Cardiac septum (tissue), 1 donor: ENCODE results near the gene RNASE7. TPM values are rescaled to one million over a fixed set of nuclear protein-coding genes. Genes with fewer than 3 reads are reported as not detected.
"Not testable (repeated sequence)": the region's sequence is repeated elsewhere in the genome, so short reads cannot be mapped to it uniquely, and the experiment has no call there.

Experiments
- DNase-seq: peaks from one replicate; pipeline ENCODE4 v3.0.0-alpha.2; 2020; ENCODE audit warnings: low spot score
- intact Hi-C: fragments of 100-400 bp; cut with DNase I; formaldehyde crosslinking; loops from one replicate; pipeline ENCODE4 v1.14.0; 2022
- total RNA-seq: library from RNA; stranded (reverse); fragmentation: NEBNext Ultra II Directional; extraction: Animal tissue kit (Norgen Biotek cat#: 25700); gene quantifications from one replicate; pipeline ENCODE4 v1.2.1, GENCODE V29; 2021
- donor health status: DM: no; HTN: no; CAD: no.

RNASE7 gene
- total RNA-seq, 1 donor from 2014 or later, result not detected

DNA sequence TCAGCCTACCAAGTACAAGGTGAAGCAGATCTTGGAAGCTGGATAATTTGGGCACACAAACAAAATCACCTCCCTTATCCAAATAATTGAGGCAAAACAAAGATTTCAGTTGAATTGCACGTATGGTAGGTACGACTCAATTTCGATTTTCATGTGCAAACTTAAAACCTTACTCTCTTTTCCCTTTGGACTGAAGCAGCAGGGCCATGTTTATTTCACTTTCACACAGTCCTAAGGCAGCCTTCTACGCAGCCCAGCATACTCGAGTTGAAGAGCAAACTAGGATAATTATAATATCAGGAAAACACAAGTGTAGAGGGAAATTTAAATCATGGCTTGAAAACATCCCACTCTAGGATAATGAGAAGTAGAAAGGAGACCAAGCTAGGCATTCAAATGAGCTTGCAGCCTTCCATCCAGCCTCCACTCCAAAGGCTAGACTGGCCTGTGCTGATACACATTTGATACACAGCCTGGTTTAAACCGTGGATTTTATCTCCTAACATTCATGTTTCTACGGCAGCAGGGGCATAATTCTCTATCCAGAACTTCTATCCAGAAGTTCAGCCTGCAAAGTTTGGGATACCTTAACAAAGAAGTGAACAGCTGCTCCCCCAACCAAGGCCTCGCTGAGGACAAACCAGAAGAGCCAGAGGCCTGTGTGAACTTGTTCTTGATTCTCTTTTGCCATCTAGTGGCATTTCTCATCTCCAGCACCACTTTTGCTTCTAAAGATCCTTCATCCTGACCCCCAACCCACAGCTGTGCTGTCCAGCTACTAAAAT, 2.4 kb upstream of the RNASE7 start:
- DNase-seq, result no peak
- intact Hi-C loops, result loop anchor here (1.0 to 5.0 kb wide), 3 partner anchors 25 to 342 kb away; no protein-coding TSS in a partner anchor

- no peak for DNase-seq
- intact Hi-C loops, result loop anchor here (1.0 to 5.0 kb wide), 2 partner anchors 26 to 183 kb away; no protein-coding TSS in a partner anchor
Observed at GRCh38 chr14:21040370-21040925, 1.7 kb upstream of the RNASE7 start.

- DNase-seq, result not testable (repeated sequence)
- intact Hi-C loops, result loop anchor here (1.0 to 5.0 kb wide), 2 partner anchors 27 to 184 kb away; no protein-coding TSS in a partner anchor
Observed at GRCh38 chr14:21040941-21041340, 1.2 kb upstream of the RNASE7 start.

GRCh38 chr14:21042918-21043317, 756 bp downstream of the RNASE7 start:
- intact Hi-C loops, result loop anchor here (5.0 kb wide), 1 partner anchor 186 kb away; no protein-coding TSS in a partner anchor
- DNase-seq, result no peak

- DNase-seq, result no peak
- intact Hi-C loops, result loop anchor here (5.0 kb wide), 1 partner anchor 186 kb away; no protein-coding TSS in a partner anchor
Observed at GRCh38 chr14:21043387-21043973, 1.3 kb downstream of the RNASE7 start.

- DNase-seq, result no peak
- intact Hi-C loops, result loop anchor here (1.0 to 5.0 kb wide), 2 partner anchors 20 to 187 kb away; no protein-coding TSS in a partner anchor
Observed at GRCh38 chr14:21043974-21044618, 1.9 kb downstream of the RNASE7 start.

DNA sequence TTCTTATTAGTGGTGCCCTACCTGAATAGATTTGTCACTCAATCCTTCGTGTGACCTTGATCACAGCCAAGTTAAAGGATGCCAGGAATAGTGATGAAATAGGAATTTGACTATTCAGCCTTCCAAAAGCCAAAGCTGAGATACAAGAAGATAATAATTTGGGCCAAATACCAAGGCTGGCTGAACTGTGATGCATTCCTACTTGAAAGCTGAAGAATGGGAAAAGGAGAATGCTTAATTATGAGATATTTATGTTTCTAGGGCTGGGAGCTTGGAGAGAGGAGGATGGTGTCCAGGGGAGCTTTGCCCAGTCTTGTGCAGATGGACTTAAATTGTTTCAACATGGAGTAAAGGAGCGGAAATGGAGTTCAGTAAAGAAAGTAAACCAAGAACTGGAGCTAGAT, 5.2 kb downstream of the RNASE7 start:
- no peak for DNase-seq
- intact Hi-C loops, result no loop called here

DNA sequence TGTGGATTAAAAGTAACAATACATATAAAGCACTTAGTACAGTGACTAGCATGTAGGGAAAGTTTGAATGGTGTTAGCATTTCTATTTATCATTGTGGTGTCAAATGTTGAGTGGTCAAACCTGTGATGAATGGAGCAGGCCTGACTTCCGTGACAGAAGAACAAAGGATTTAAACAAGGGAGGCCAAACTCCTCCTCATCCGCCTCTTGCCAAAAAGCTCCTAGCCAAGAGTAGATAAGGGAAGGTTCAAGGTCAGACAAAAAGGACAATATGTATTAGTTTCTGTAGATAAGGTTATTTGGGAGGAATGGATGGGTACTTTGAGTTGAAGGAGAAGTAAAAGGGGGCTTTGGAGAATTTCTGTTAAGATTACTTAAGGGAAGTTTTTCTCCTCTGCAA, 6.5 kb downstream of the RNASE7 start:
- intact Hi-C loops, result no loop called here
- no peak for DNase-seq

- intact Hi-C loops, result no loop called here
- DNase-seq, result no peak
Observed at GRCh38 chr14:21049271-21049673, 7.1 kb downstream of the RNASE7 start.

DNA sequence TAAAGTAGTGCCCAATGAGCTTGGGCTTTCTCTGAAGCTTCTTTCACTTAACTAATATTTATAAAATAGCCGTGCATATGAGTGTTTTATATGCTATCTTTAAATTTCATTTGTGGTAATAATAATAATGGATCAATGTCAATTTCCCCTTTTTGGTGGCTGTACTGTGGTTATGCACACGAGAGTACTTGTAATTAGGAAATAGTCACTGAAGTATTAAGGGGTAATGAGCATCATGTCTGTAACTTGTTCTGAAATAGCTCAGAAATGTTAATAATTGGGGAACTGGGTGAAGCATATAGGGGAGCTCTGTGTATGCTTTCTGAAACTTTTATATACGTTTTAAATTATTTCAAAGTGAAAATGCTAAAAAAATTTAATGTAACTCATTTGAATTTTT, 8.4 kb downstream of the RNASE7 start:
- DNase-seq, result no peak
- intact Hi-C loops, result no loop called here

DNA sequence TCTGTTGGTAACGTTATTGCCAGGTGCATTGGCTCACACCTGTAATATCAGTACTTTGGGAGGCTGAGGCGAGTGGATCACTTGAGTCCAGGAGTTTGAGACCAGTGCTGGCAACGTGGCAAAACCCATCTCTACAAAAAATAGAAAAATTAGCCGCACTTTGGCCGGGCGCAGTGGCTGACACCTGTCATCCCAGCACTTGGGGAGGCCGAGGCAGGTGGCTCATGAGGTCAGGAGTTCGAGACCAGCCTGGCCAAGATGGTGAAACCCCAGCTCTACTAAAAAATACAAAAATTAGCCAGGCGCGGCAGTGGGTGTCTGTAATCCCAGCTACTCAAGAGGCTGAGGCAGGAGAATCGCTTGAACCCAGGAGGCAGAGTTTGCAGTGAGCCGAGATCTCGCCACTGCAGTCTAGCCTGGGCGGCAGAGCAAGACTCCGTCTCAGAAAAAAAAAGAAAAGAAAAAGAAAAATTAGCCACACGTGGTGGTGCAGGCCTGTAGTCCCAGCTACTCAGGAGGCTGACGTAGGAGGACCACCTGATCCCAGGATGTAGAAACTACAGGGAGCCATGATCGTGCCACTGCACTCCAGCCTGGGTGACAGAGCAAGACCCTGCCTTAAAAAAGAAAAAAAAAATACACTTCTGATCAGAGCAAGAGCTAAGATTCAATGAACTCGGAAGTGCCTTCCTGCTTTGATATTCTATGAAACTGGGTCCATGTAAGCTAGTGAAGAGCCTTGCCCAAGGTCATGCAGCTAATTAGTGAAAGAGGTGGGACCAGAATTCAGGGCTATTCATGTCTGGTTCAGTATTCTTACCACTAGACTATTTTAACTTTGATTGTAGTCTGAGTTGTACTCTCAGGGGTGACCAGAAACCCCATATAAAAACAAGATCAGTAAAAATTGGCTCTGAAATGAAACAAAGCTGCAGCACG, 11.3 kb downstream of the RNASE7 start:
- no peak for DNase-seq
- intact Hi-C loops, result no loop called here

- intact Hi-C loops, result no loop called here
- DNase-seq, result no peak
Observed at GRCh38 chr14:21054123-21054767, 12.1 kb downstream of the RNASE7 start.

DNA sequence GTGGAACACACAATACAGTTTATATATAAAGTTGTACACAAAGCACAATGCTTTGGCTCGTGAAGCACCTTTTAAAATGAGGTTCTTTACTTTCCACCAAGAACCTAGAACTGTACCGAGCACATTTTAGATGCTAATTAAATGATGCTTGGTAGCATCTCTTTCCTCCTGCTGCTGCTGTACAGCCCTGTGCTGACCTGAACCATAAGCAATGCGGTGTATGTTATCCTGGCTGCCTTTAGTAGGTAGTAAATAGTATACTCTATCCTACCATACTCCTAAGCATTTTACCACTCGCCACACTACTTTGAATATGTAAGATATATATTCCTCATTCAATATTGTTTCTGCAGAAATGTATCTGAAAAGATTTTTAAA, 12.6 kb downstream of the RNASE7 start:
- DNase-seq, result no peak
- intact Hi-C loops, result no loop called here

DNA sequence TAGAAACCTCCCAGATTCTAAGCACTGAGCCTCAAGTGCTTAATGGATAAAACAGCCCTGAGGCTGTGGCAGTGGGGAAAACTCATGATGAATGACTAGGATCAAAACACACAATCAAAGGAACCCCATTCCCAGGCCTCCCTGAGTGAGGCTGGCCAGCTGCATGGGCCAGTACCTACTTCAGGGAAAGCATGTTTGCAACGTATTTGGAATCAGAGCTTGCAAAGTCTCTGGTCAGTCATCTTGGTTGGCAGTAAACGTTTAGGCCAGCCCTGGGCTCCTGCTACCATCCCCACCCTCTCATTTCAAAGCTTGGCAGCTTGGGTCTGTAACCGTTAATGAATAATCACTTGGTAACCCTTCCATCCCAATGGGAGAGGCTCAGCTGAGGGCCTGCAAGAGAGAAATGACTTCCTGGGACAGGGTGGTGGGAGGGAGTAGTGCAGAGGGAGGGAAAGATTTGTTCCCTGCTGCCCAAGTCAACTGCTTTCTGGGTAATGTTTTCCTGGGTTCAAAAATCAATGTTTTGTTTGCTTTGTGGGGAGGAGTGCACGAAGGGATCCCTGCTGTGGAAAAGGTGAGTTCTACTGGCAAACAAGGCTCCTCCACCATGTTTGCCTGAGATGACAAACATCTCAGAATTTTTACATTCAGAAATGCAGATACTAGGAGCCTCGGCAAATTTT, 13.4 kb downstream of the RNASE7 start:
- no peak for DNase-seq
- intact Hi-C loops, result no loop called here

DNA sequence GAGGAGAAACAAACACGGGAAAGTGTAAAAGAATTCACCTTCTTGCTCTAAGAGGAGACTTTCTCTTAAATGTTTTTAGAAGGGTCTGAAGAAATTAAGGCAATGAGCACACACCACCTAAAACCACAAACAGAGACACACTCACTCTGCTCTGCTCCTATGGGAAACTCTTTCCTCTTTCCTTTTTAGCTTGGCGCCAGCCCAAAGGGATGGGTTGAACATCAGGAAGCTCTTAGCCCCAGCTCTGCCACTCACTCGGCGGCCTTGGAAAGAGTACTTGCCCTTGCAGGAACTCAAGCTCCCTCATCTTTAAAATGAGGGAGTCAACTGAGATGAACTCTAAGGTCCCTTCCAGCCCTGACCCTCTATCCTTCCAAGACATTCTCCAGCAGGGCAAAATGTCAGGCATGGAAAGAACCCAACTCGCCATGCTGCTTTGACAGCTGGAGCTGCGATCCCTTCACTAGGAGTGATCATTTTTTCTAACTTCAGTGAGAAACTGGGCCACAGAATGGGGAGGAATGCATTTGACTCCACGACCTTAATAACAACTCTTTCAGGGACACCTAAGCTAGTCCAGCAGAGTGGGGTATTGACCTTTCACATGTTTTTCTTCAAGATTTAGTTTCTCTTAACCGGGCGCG, 14.5 kb downstream of the RNASE7 start:
- DNase-seq, result no peak
- intact Hi-C loops, result no loop called here

GRCh38 chr14:21057803-21058675, 15.9 kb downstream of the RNASE7 start, which contains the start of gene RNASE8:
TSS of gene RNASE8 (plus strand) at chr14:21057822. CDS start at chr14:21057893, 71 bp downstream.
- intact Hi-C loops, result no loop called here
- no peak for DNase-seq
